Astrocyte of the cerebellum (primary cell): ENCODE measurements around the gene FEN1.

Experiments used
- DNase-seq: peaks from one replicate; pipeline ENCODE4 v3.0.0-alpha.2; 2011; ENCODE audit warnings: low read depth
- H3K4me3 ChIP-seq: 2 replicates; pipeline ENCODE4 v1.5.1; 2011; ENCODE audit warnings: mild to moderate bottlenecking, low read depth, low read length, moderate library complexity
- CTCF ChIP-seq: IDR thresholded peaks from 2 replicates; pipeline ENCODE4 v1.5.1; 2012; ENCODE audit warnings: low read length, low read depth, moderate library complexity, mild to moderate bottlenecking; ENCODE audit errors: missing control alignments
- in situ Hi-C: cut with HindIII; loops from 2 replicates; pipeline ENCODE4 v1.10.0; 2017; ENCODE audit warnings: low sequenced_read_pairs

Gene FEN1

GRCh38 chr11:61829806-61830205 is 37.1 kb downstream of the FEN1 start:
- DNase-seq: no peak
- in situ Hi-C loops: no loop called here
- TF ChIP-seq CTCF: no peak
- H3K4me3 ChIP-seq: peak overlapping the region; percentile 90

- TF ChIP-seq CTCF: no peak
- DNase-seq: no peak
- peak overlapping the region; percentile 90 for H3K4me3 ChIP-seq
- in situ Hi-C loops: no loop called here
Observed at GRCh38 chr11:61830237-61831105, 37.8 kb downstream of the FEN1 start.

- no peak overlapping the region for H3K4me3 ChIP-seq
- no peak for TF ChIP-seq CTCF
- in situ Hi-C loops: no loop called here
- no peak for DNase-seq
Observed at GRCh38 chr11:61832207-61832606, 39.5 kb downstream of the FEN1 start.

GRCh38 chr11:61832754-61833153 is 40.0 kb downstream of the FEN1 start:
- no peak for TF ChIP-seq CTCF
- H3K4me3 ChIP-seq: no peak overlapping the region
- in situ Hi-C loops: no loop called here
- DNase-seq: no peak

- no peak for TF ChIP-seq CTCF
- no peak overlapping the region for H3K4me3 ChIP-seq
- in situ Hi-C loops: no loop called here
- no peak for DNase-seq
Observed at GRCh38 chr11:61833471-61833870, 40.8 kb downstream of the FEN1 start.

- no peak for DNase-seq
- no peak overlapping the region for H3K4me3 ChIP-seq
- TF ChIP-seq CTCF: no peak
- in situ Hi-C loops: no loop called here
Observed at GRCh38 chr11:61833926-61834277, 41.2 kb downstream of the FEN1 start.
